Testis (tissue), 3 donors: ENCODE data around the gene CHIT1. TPM values are rescaled to one million over a fixed set of nuclear protein-coding genes. Genes with fewer than 3 reads are reported as not detected.

Source experiments
- DNase-seq: peaks from one replicate; pipeline ENCODE4 v3.0.0-alpha.2; 2019
- H3K27ac ChIP-seq, 2 donors: fragments of 200-600 bp; sonication (generic); one replicate each; pipeline ENCODE4 v1.5.1; 2019
- H3K27me3 ChIP-seq: fragments of 200-600 bp; sonication (generic); one replicate; pipeline ENCODE4 v1.5.1; 2019
- H3K36me3 ChIP-seq: fragments of 200-600 bp; sonication (generic); one replicate; pipeline ENCODE4 v1.5.1; 2017; ENCODE audit warnings: low read depth; ENCODE audit errors: missing control alignments
- H3K4me1 ChIP-seq: fragments of 200-600 bp; sonication (generic); one replicate; pipeline ENCODE4 v1.5.1; 2019
- H3K4me3 ChIP-seq, 2 donors: fragments of 200-600 bp; sonication (generic); one replicate each; pipeline ENCODE4 v1.5.1; 2017 to 2019
- H3K9me3 ChIP-seq: fragments of 200-600 bp; sonication (generic); one replicate; pipeline ENCODE4 v1.5.1; 2017
- POLR2A ChIP-seq: fragments of 450-650 bp; IDR thresholded peaks from one replicate; pipeline ENCODE4 v1.6.1; 2017; ENCODE audit warnings: antibody characterized with exemption, mild to moderate bottlenecking, moderate library complexity
- WGBS, 2 donors: methylation state at CpG; one replicate each; pipeline ENCODE4 v1.1.5; 2018; 5-methylcytosine and 5-hydroxymethylcytosine counted together
- intact Hi-C: fragments of 100-400 bp; cut with DNase I; formaldehyde crosslinking; loops from one replicate; pipeline ENCODE4 v1.15.1; 2023; ENCODE audit warnings: low total_unique reads
- polyA plus RNA-seq: library from polyadenylated mRNA; stranded (reverse); fragments of 350-450 nt; fragmentation: Illumina TruSeq; extraction: RNeasy Lipid Tissue Mini Kit (QIAGEN cat#74804); gene quantifications from one replicate; pipeline ENCODE4 v1.2.3, GENCODE V29; 2014; ENCODE audit warnings: low read depth, low replicate concordance; ENCODE audit not compliant: insufficient read depth
- total RNA-seq, 2 donors: library from RNA; depleted of rRNA; stranded (reverse); fragments of >200 nt; gene quantifications; one replicate each; pipeline ENCODE4 v1.2.3, GENCODE V29; 2016
- TF ChIP-seq, protein P1 (sequence below), 3 experiments: fragments of 450-650 bp in 2 of 3; fragments of 200-600 bp in 1 of 3; sonication (generic) in 1 of 3; IDR thresholded peaks; one replicate each; pipeline ENCODE4 v1.5.1; 2016 to 2019; ENCODE audit warnings: antibody characterized with exemption in 3 of 3, mild to moderate bottlenecking in 2 of 3, moderate library complexity in 1 of 3

The CHIT1 gene
- total and polyA plus RNA-seq, 3 donors from 2014 or later = 0.08 to 9.9 (median 0.62) TPM

GRCh38 chr1:203168256-203168786, 61.2 kb downstream of the CHIT1 start:
- H3K36me3 ChIP-seq = no peaks in the 10 kb centered on the region

GRCh38 chr1:203167913-203168200, 61.6 kb downstream of the CHIT1 start:
- no peak for DNase-seq
- intact Hi-C loops = no loop called here

More at GRCh38 chr1:203168256-203168786, 61.2 kb downstream of the CHIT1 start:
- 90 to 97% methylated on average over 11 to 12 of the region's 12 CpGs for WGBS, 2 donors
- Histone ChIP-seq H3K27me3 (no peaks in the 10 kb centered on the region), H3K4me1 (peaks cover 15% of the 10 kb centered on the region), H3K4me3 (no peak overlapping the region), H3K9me3 (no peaks in the 10 kb centered on the region), H3K27ac (no peak overlapping the region)
- DNase-seq = no peak
- TF ChIP-seq, protein P1, sequence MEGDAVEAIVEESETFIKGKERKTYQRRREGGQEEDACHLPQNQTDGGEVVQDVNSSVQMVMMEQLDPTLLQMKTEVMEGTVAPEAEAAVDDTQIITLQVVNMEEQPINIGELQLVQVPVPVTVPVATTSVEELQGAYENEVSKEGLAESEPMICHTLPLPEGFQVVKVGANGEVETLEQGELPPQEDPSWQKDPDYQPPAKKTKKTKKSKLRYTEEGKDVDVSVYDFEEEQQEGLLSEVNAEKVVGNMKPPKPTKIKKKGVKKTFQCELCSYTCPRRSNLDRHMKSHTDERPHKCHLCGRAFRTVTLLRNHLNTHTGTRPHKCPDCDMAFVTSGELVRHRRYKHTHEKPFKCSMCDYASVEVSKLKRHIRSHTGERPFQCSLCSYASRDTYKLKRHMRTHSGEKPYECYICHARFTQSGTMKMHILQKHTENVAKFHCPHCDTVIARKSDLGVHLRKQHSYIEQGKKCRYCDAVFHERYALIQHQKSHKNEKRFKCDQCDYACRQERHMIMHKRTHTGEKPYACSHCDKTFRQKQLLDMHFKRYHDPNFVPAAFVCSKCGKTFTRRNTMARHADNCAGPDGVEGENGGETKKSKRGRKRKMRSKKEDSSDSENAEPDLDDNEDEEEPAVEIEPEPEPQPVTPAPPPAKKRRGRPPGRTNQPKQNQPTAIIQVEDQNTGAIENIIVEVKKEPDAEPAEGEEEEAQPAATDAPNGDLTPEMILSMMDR (IDR thresholded peaks at IDR 0.05) = no peak
- no peak for TF ChIP-seq POLR2A
- intact Hi-C loops = no loop called here

GRCh38 chr1:203167026-203167912, 62.2 kb downstream of the CHIT1 start:
- whole genome bisulfite sequencing, 2 donors = 85 to 90% methylated on average over 15 to 23 of the region's 23 CpGs
- H3K27me3 ChIP-seq = no peaks in the 10 kb centered on the region
- H3K4me1 ChIP-seq = peaks cover 5% of the 10 kb centered on the region
- no peaks in the 10 kb centered on the region for H3K9me3 ChIP-seq
- no peaks in the 10 kb centered on the region for H3K36me3 ChIP-seq
- no peak overlapping the region for H3K27ac ChIP-seq
- intact Hi-C loops = no loop called here
- DNase-seq = no peak
- TF ChIP-seq, protein P1 (IDR thresholded peaks at IDR 0.05) = no peak
- no peak for TF ChIP-seq POLR2A
- H3K4me3 ChIP-seq = no peak overlapping the region

More at GRCh38 chr1:203167913-203168200, 61.6 kb downstream of the CHIT1 start:
- TF ChIP-seq, protein P1 (IDR thresholded peaks at IDR 0.05) = no peak
- TF ChIP-seq POLR2A = no peak
- Histone ChIP-seq H3K27me3 (no peaks in the 10 kb centered on the region), H3K4me3 (no peak overlapping the region), H3K9me3 (no peaks in the 10 kb centered on the region), H3K4me1 (peaks cover 11% of the 10 kb centered on the region), H3K27ac (no peak overlapping the region), H3K36me3 (no peaks in the 10 kb centered on the region)
- WGBS, 2 donors = 91 to 95% methylated on average over 5 of the region's 5 CpGs

- DNase-seq = peak; percentile 73
- intact Hi-C loops = no loop called here
These were observed 63.1 kb downstream of the CHIT1 start for GRCh38 chr1:203166192-203166940.

More at GRCh38 chr1:203166192-203166940, 63.1 kb downstream of the CHIT1 start:
- no peak for TF ChIP-seq POLR2A
- TF ChIP-seq, protein P1 (IDR thresholded peaks at IDR 0.05) = peak in 1 of 3 experiments; percentile 12
- Histone ChIP-seq H3K27me3 (no peaks in the 10 kb centered on the region), H3K4me1 (peaks cover 5% of the 10 kb centered on the region), H3K9me3 (no peaks in the 10 kb centered on the region), H3K4me3 (no peak overlapping the region), H3K27ac (no peak overlapping the region), H3K36me3 (no peaks in the 10 kb centered on the region)
- 62 to 71% methylated on average over 2 to 14 of the region's 14 CpGs for WGBS, 2 donors

Other genes starting within 250 kb of the CHIT1 start
- gene TMEM183A, start 222.3 kb downstream of the CHIT1 start, total RNA-seq = 100 to 1,000 TPM; 129 to 135 TPM
- gene TMEM183A, start 222.3 kb downstream of the CHIT1 start, polyA plus RNA-seq = 114 TPM
- 10 to 100 TPM; 27.2 to 33.1 TPM for gene PPFIA4, start 203.2 kb downstream of the CHIT1 start, total RNA-seq
- gene PPFIA4, start 203.2 kb downstream of the CHIT1 start, polyA plus RNA-seq = 6.6 TPM
- under 1 TPM; 0.25 to 0.47 TPM for gene MYOG, start 143.7 kb downstream of the CHIT1 start, total RNA-seq
- gene MYOG, start 143.7 kb downstream of the CHIT1 start, polyA plus RNA-seq = 1.2 TPM
- 10 to 100 TPM; 43.2 to 68.6 TPM for gene ADORA1, start 101.9 kb downstream of the CHIT1 start, total RNA-seq
- 61.9 TPM for gene ADORA1, start 101.9 kb downstream of the CHIT1 start, polyA plus RNA-seq
- under 1 TPM; 0.16 to 0.25 TPM for gene MYBPH, start 53.8 kb downstream of the CHIT1 start, total RNA-seq
- gene MYBPH, start 53.8 kb downstream of the CHIT1 start, polyA plus RNA-seq = 2.9 TPM
- 1 to 10 TPM; 2.0 to 6.6 TPM for gene CHI3L1, start 43.0 kb downstream of the CHIT1 start, total RNA-seq
- gene CHI3L1, start 43.0 kb downstream of the CHIT1 start, polyA plus RNA-seq = 35.5 TPM
- 10 to 100 TPM; 14.5 to 23.8 TPM for gene BTG2, start 75.8 kb upstream of the CHIT1 start, total RNA-seq
- 25.4 TPM for gene BTG2, start 75.8 kb upstream of the CHIT1 start, polyA plus RNA-seq
- gene FMOD, start 121.4 kb upstream of the CHIT1 start, total RNA-seq = 1 to 10 TPM; 5.2 to 9.5 TPM
- gene FMOD, start 121.4 kb upstream of the CHIT1 start, polyA plus RNA-seq = 26.4 TPM
- gene PRELP, start 246.1 kb upstream of the CHIT1 start, total RNA-seq = 1 to 10 TPM; 9.6 to 10.0 TPM
- gene PRELP, start 246.1 kb upstream of the CHIT1 start, polyA plus RNA-seq = 26.5 TPM